ENCODE data around the gene PACC1. TPM values are rescaled to one million over a fixed set of nuclear protein-coding genes. Genes with fewer than 3 reads are reported as not detected.

Gene PACC1
- total RNA-seq, 1 donor from 2014 or later = 15.0 TPM

DNA sequence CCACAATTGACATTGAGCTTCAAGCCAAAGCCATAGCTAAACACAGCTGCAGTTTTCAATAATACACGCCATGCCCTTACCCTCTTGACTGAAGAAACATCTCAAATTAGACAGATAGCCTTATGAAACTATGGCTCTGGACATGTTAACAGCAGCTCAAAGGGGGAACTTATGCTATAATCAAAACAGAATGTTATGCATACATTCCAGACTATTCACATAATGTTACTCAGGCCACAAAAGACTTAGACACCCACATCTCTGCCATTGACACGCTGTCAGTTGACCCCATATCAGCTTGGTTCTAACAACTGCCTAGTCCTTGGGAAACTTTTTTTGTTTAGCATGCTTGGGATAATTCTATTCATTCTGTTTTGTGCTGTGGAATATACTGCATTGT is 15.7 kb upstream of the PACC1 start:
- FAIRE-seq (no peak), DNase-seq (ENCODE audit: low read depth) (no peak)
- Histone ChIP-seq H3K4me3 (ENCODE audit: low read depth, low read length) (no peak overlapping the region), H3K36me3 (ENCODE audit: control insufficient read depth, insufficient read depth, low read length) (no peaks in the 10 kb centered on the region), H3K27me3 (ENCODE audit: control insufficient read depth, insufficient read depth, low read length) (no peaks in the 10 kb centered on the region)
- TF ChIP-seq, protein P1, sequence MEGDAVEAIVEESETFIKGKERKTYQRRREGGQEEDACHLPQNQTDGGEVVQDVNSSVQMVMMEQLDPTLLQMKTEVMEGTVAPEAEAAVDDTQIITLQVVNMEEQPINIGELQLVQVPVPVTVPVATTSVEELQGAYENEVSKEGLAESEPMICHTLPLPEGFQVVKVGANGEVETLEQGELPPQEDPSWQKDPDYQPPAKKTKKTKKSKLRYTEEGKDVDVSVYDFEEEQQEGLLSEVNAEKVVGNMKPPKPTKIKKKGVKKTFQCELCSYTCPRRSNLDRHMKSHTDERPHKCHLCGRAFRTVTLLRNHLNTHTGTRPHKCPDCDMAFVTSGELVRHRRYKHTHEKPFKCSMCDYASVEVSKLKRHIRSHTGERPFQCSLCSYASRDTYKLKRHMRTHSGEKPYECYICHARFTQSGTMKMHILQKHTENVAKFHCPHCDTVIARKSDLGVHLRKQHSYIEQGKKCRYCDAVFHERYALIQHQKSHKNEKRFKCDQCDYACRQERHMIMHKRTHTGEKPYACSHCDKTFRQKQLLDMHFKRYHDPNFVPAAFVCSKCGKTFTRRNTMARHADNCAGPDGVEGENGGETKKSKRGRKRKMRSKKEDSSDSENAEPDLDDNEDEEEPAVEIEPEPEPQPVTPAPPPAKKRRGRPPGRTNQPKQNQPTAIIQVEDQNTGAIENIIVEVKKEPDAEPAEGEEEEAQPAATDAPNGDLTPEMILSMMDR (IDR thresholded peaks at IDR 0.05; ENCODE audit: insufficient read depth, low read length, severe bottlenecking) = no peak

DNA sequence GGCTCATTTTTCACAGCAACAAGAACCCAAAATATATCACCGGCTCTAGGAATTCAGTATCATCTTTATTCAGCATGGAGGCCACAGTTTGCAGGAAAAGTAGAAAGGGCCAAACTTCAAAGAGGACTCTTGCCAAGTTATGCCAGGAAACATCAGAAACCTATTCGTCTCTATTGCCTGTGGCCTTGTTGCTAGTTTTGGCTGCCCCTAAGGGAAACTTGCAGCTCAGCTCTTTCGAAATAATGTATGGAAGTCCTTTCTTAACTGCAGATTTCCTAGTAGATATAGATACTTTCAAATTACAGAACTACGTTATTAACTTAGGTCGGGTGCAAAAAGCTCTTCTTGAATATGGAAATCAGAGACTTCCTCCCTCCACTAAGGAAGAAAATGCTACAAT is 13.8 kb upstream of the PACC1 start:
- TF ChIP-seq, protein P1 (IDR thresholded peaks at IDR 0.05; ENCODE audit: insufficient read depth, low read length, severe bottlenecking) = no peak
- Histone ChIP-seq H3K4me3 (ENCODE audit: low read depth, low read length) (no peak overlapping the region), H3K36me3 (ENCODE audit: control insufficient read depth, insufficient read depth, low read length) (no peaks in the 10 kb centered on the region), H3K27me3 (ENCODE audit: control insufficient read depth, insufficient read depth, low read length) (no peaks in the 10 kb centered on the region)
- no peak for DNase-seq (ENCODE audit: low read depth)
- FAIRE-seq = no peak

DNA sequence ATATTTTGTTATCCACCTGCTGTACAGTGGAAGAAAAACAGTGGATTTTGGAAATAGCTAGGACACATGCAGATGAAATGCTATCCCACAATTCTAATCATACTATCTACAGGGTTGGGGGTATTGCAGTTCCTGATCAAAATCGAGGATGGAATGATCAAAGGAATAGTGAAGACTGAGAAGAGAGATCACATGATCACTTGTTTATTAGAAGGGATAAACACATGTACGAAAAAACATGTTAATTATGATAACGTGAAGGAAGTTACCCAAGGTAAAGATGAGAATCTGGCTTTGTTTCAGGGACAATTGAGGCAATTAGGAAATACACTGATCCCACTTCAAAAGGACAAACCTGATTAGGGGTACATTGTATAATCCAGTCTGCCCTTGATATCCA is 9.2 kb upstream of the PACC1 start:
- Histone ChIP-seq H3K27me3 (ENCODE audit: control insufficient read depth, insufficient read depth, low read length) (no peaks in the 10 kb centered on the region), H3K36me3 (ENCODE audit: control insufficient read depth, insufficient read depth, low read length) (no peaks in the 10 kb centered on the region), H3K4me3 (ENCODE audit: low read depth, low read length) (no peak overlapping the region)
- DNase-seq (ENCODE audit: low read depth) = no peak
- no peak for FAIRE-seq
- TF ChIP-seq, protein P1 (IDR thresholded peaks at IDR 0.05; ENCODE audit: insufficient read depth, low read length, severe bottlenecking) = no peak

DNA sequence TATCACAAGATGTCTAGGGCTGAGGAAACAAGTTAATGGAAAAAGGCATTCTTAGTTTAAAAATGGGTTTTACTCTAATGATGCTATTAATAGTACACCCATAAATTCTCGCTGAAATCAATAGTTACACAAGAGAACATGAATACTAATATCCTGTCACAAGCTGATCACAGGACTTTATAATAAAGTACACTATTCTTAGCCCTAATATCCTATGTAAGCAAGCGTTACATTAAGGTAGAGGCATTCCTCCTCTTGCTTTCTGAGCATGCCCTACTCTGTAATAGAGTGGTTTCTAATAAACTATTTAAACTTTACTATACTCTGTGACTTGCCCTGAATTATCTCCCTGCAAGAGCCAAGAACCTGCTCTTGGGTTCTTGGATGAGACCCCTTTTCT is 6.5 kb upstream of the PACC1 start:
- DNase-seq (ENCODE audit: low read depth) = no peak
- no peaks in the 10 kb centered on the region for H3K36me3 ChIP-seq (ENCODE audit: control insufficient read depth, insufficient read depth, low read length)
- H3K4me3 ChIP-seq (ENCODE audit: low read depth, low read length) = no peak overlapping the region
- no peaks in the 10 kb centered on the region for H3K27me3 ChIP-seq (ENCODE audit: control insufficient read depth, insufficient read depth, low read length)
- TF ChIP-seq, protein P1 (IDR thresholded peaks at IDR 0.05; ENCODE audit: insufficient read depth, low read length, severe bottlenecking) = no peak
- no peak for FAIRE-seq

DNA sequence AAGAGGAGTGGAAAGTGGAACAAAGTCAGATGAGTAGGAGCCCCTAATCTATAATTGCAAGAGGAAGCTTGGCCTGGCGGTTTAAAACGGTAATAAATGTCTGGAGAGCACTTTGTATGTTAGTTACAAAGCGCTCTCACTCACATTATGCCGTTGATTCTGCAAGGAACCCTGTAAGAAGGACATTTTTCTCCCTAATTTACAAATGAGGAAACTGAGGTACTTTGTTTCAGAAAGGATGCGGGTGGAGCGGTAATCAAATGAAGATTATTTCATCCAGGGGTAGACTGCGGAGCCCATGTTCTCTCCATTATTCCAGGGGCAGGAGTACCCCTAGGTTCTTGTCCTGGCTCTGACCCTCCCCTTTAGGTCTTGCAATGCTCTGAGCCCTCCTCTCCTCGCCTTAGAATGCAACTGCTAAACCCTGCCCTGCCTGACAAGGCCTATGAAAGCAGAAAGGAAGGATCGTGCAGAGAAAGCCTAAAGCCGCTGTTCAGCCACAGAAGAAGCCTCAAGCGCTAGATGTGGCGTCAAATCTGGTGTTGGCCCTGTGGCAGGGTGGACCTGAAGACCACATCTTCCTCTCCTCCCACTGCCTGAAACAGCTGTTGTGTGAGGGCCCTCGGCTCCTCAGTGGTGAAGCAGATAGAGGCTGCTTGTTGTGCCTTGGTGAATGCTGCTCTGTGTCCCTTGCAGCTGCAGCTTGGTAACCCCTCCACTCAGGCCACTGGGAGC is 588 bp upstream of the PACC1 start:
- FAIRE-seq = no peak
- H3K4me3 ChIP-seq (ENCODE audit: low read depth, low read length) = peak overlapping the region; percentile 83
- H3K36me3 ChIP-seq (ENCODE audit: control insufficient read depth, insufficient read depth, low read length) = peaks cover 1% of the 10 kb centered on the region
- no peak for DNase-seq (ENCODE audit: low read depth)
- TF ChIP-seq, protein P1 (IDR thresholded peaks at IDR 0.05; ENCODE audit: insufficient read depth, low read length, severe bottlenecking) = no peak
- no peaks in the 10 kb centered on the region for H3K27me3 ChIP-seq (ENCODE audit: control insufficient read depth, insufficient read depth, low read length)

DNA sequence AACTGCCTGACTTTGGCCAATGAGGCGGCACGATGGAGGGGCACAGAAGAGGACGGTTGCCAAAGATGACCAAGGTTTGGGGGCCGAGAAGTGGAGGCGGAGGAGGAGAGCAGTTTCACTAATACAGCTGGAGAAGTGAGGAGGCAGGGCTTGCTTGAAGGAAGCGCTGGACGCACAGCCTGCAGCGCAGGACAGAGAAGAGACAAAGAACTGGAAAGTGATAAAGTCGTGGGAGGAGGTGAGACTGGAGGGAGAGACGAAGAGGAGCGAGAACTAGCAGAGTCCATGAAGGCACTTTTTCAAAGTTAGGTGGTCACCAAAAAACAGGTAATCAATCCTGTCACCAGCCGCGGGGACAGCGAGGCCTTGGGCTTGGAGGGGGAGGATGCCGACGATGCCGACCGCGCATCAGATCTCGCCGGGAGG is 771 bp downstream of the PACC1 start:
- TF ChIP-seq, protein P1 (IDR thresholded peaks at IDR 0.05; ENCODE audit: insufficient read depth, low read length, severe bottlenecking) = no peak
- DNase-seq (ENCODE audit: low read depth) (no peak), FAIRE-seq (no peak)
- H3K4me3 ChIP-seq (ENCODE audit: low read depth, low read length) = peak overlapping the region; percentile 83
- no peaks in the 10 kb centered on the region for H3K27me3 ChIP-seq (ENCODE audit: control insufficient read depth, insufficient read depth, low read length)
- peaks cover 6% of the 10 kb centered on the region for H3K36me3 ChIP-seq (ENCODE audit: control insufficient read depth, insufficient read depth, low read length)
